Mesangial cell (primary cell): ENCODE data around the gene SYNGR3. TPM values are rescaled to one million over a fixed set of nuclear protein-coding genes. Genes with fewer than 3 reads are reported as not detected.

Experiments
- total RNA-seq: library from RNA; depleted of rRNA; stranded (reverse); fragments of >200 nt; gene quantifications from 2 replicates; pipeline ENCODE4 v1.2.3, GENCODE V29; 2015

Gene SYNGR3
- 4.6 and 10.0 TPM in 2 replicates for total RNA-seq

GRCh38 chr16:1989209-1990100, at the start of gene SYNGR3:
Gene SYNGR3, plus strand, starts transcription at chr16:1989970. Its CDS starts 133 bp downstream, at chr16:1990103.

GRCh38 chr16:1942810-1943726, 46.7 kb upstream of the SYNGR3 start, which contains the start of gene MSRB1:
Gene MSRB1, minus strand, starts transcription at chr16:1943199. Its CDS starts 43 bp downstream, at chr16:1943156.

GRCh38 chr16:1959269-1960039, 30.3 kb upstream of the SYNGR3 start, which contains the start of gene NDUFB10:
Gene NDUFB10, plus strand, starts transcription at chr16:1959538. Its CDS starts 87 bp downstream, at chr16:1959625.

GRCh38 chr16:1964506-1965395, 25.0 kb upstream of the SYNGR3 start, which contains the start of gene RPS2:
Gene RPS2, minus strand, starts transcription at chr16:1964826. Its CDS starts 201 bp downstream, at chr16:1964625.

GRCh38 chr16:1966460-1966859, 23.3 kb upstream of the SYNGR3 start, which contains the start of gene RNF151:
Gene RNF151, plus strand, starts transcription at chr16:1966856. Its CDS starts 26 bp downstream, at chr16:1966882.

GRCh38 chr16:1971796-1972489, 17.8 kb upstream of the SYNGR3 start, which contains the start of gene TBL3:
Gene TBL3, plus strand, starts transcription at chr16:1972053. Its CDS starts 112 bp downstream, at chr16:1972165.

GRCh38 chr16:1981398-1981836, 8.4 kb upstream of the SYNGR3 start, which contains the start of gene NOXO1:
Gene NOXO1, minus strand, starts transcription at chr16:1981469. Its CDS starts 290 bp downstream, at chr16:1981179.

GRCh38 chr16:1983544-1984346, 6.0 kb upstream of the SYNGR3 start, which contains the start of gene GFER:
Gene GFER, plus strand, starts transcription at chr16:1984193. Its CDS starts 26 bp downstream, at chr16:1984219.

GRCh38 chr16:2009791-2010510, 20.2 kb downstream of the SYNGR3 start, which contains the start of gene ZNF598:
Gene ZNF598, minus strand, starts transcription at chr16:2009821.

GRCh38 chr16:2019518-2019920, 29.7 kb downstream of the SYNGR3 start, which contains the start of gene NPW:
Gene NPW, plus strand, starts transcription at chr16:2019785.

GRCh38 chr16:2026461-2027023, 36.8 kb downstream of the SYNGR3 start, which contains the start of gene NHERF2:
Gene NHERF2, plus strand, starts transcription at chr16:2026902. Its CDS starts 104 bp downstream, at chr16:2027006.

Other genes with a start within 250 kb of the SYNGR3 start
- 61.8 and 131 TPM in 2 replicates for gene NME3, start 218.4 kb upstream of the SYNGR3 start, total RNA-seq
- gene EME2, start 217.2 kb upstream of the SYNGR3 start, total RNA-seq = 4.7 and 7.7 TPM in 2 replicates
- 108 and 161 TPM in 2 replicates for gene MRPS34, start 216.8 kb upstream of the SYNGR3 start, total RNA-seq
- 37.5 and 99.8 TPM in 2 replicates for gene SPSB3, start 207.4 kb upstream of the SYNGR3 start, total RNA-seq
- 86.8 and 113 TPM in 2 replicates for gene NUBP2, start 207.0 kb upstream of the SYNGR3 start, total RNA-seq
- 0.25 TPM in 1 of 2 replicates, not detected in the other for gene IGFALS, start 196.3 kb upstream of the SYNGR3 start, total RNA-seq
- gene HAGH, start 163.1 kb upstream of the SYNGR3 start, total RNA-seq = 89.5 and 114 TPM in 2 replicates
- 77.9 and 83.8 TPM in 2 replicates for gene FAHD1, start 162.8 kb upstream of the SYNGR3 start, total RNA-seq
- gene MEIOB, start 117.8 kb upstream of the SYNGR3 start, total RNA-seq = 3.6 and 3.8 TPM in 2 replicates
- gene HS3ST6, start 71.6 kb upstream of the SYNGR3 start, total RNA-seq = not detected in 2 replicates
- gene MSRB1, start 46.8 kb upstream of the SYNGR3 start, total RNA-seq = 20.5 and 27.7 TPM in 2 replicates
- not detected in 2 replicates for gene RPL3L, start 35.3 kb upstream of the SYNGR3 start, total RNA-seq
- gene NDUFB10, start 30.4 kb upstream of the SYNGR3 start, total RNA-seq = 334 and 388 TPM in 2 replicates
- gene RPS2, start 25.1 kb upstream of the SYNGR3 start, total RNA-seq = 4,197 and 4,785 TPM in 2 replicates
- 0.16 TPM in 1 of 2 replicates, not detected in the other for gene RNF151, start 23.1 kb upstream of the SYNGR3 start, total RNA-seq
- gene TBL3, start 17.9 kb upstream of the SYNGR3 start, total RNA-seq = 56.8 and 104 TPM in 2 replicates
- gene NOXO1, start 8.5 kb upstream of the SYNGR3 start, total RNA-seq = 0.25 TPM in 1 of 2 replicates, not detected in the other
- gene GFER, start 5.8 kb upstream of the SYNGR3 start, total RNA-seq = 31.9 and 34.9 TPM in 2 replicates
- 42.7 and 46.6 TPM in 2 replicates for gene ZNF598, start 19.9 kb downstream of the SYNGR3 start, total RNA-seq
- 4.4 and 5.7 TPM in 2 replicates for gene NPW, start 29.8 kb downstream of the SYNGR3 start, total RNA-seq
- gene NHERF2, start 36.9 kb downstream of the SYNGR3 start, total RNA-seq = 60.3 and 91.9 TPM in 2 replicates
- gene NTHL1, start 57.9 kb downstream of the SYNGR3 start, total RNA-seq = 45.1 and 63.7 TPM in 2 replicates
- 53.8 and 113 TPM in 2 replicates for gene TSC2, start 58.0 kb downstream of the SYNGR3 start, total RNA-seq
- 113 and 120 TPM in 2 replicates for gene PKD1, start 145.9 kb downstream of the SYNGR3 start, total RNA-seq
- gene RAB26, start 158.7 kb downstream of the SYNGR3 start, total RNA-seq = 0.65 and 5.7 TPM in 2 replicates
- 84.1 and 96.6 TPM in 2 replicates for gene TRAF7, start 165.8 kb downstream of the SYNGR3 start, total RNA-seq
- 0.16 and 0.38 TPM in 2 replicates for gene CASKIN1, start 206.6 kb downstream of the SYNGR3 start, total RNA-seq
- 129 and 184 TPM in 2 replicates for gene MLST8, start 215.5 kb downstream of the SYNGR3 start, total RNA-seq
- 2.1 and 3.8 TPM in 2 replicates for gene BRICD5, start 220.9 kb downstream of the SYNGR3 start, total RNA-seq
- 13.7 and 41.7 TPM in 2 replicates for gene PGP, start 224.9 kb downstream of the SYNGR3 start, total RNA-seq
- gene E4F1, start 233.6 kb downstream of the SYNGR3 start, total RNA-seq = 28.2 and 34.0 TPM in 2 replicates
- 0.51 TPM in 1 of 2 replicates, not detected in the other for gene DNASE1L2, start 246.5 kb downstream of the SYNGR3 start, total RNA-seq